Activated CD4-positive, alpha-beta T cell treated with anti-CD3 and anti-CD28 coated beads, Interleukin-2, amount 50 U/mL, for 16 hours (primary cell): ENCODE results near the gene CDH23.
A peak's percentile ranks its signal among the peaks of the same experiment; 100 is the strongest.

ENCODE experiments used
- DNase-seq: peaks from one replicate; pipeline ENCODE4 v3.0.0-alpha.2; 2020

The CDH23 gene

DNA sequence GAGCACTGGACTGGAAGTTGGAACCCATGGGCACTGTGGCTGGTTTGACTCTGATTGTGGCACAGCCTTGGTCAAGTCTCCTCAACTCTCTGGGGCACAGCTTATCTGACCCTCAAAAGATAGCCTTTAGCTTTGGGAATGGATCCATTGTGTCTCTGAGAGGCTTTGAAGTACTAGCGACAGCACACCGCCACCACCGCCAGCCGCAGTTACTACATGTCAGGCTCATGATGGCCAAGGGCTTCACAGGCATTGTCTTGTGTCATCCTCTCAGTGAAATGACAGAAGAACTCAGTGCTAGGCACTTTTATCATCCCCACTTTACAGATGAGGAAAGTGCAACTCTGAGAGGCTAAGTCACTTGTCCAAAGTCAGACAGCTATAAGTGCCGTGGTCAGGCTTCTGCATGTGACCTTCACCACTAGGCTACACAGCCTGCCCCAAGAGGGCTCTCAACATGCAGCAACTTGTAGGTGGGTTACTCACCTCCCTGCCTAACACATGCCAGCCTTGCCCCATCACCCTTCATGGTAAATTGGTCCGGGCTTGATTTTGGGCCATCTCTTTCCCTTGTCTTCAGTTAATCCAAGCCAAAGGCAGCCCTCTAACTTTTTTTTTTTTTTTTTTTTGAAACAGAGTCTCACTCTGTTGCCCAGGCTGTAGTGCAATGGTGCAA lies 278.7 kb downstream of the CDH23 start:
- no peak for DNase-seq

DNA sequence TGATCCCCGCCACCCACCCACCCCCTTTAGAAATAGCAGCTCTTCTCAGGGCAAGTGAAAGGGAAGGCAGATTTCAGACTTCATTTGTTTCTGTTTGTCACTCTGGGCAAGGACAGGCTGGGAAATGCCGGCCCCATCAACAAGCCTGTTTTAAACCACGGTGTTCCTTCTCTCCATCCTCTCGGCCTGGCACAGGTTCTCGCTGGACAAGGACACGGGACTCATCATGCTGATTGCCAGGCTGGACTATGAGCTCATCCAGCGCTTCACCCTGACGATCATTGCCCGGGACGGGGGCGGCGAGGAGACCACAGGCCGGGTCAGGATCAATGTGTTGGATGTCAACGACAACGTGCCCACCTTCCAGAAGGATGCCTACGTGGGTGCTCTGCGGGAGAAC lies 280.5 kb downstream of the CDH23 start:
- DNase-seq: no peak

- no peak for DNase-seq
Measured at GRCh38 chr10:71678057-71678805, 281.5 kb downstream of the CDH23 start.

GRCh38 chr10:71679425-71679824 lies 282.7 kb downstream of the CDH23 start:
- no peak for DNase-seq

GRCh38 chr10:71681977-71682376 lies 285.3 kb downstream of the CDH23 start:
- DNase-seq: no peak

GRCh38 chr10:71683301-71683700 lies 286.6 kb downstream of the CDH23 start:
- no peak for DNase-seq

DNA sequence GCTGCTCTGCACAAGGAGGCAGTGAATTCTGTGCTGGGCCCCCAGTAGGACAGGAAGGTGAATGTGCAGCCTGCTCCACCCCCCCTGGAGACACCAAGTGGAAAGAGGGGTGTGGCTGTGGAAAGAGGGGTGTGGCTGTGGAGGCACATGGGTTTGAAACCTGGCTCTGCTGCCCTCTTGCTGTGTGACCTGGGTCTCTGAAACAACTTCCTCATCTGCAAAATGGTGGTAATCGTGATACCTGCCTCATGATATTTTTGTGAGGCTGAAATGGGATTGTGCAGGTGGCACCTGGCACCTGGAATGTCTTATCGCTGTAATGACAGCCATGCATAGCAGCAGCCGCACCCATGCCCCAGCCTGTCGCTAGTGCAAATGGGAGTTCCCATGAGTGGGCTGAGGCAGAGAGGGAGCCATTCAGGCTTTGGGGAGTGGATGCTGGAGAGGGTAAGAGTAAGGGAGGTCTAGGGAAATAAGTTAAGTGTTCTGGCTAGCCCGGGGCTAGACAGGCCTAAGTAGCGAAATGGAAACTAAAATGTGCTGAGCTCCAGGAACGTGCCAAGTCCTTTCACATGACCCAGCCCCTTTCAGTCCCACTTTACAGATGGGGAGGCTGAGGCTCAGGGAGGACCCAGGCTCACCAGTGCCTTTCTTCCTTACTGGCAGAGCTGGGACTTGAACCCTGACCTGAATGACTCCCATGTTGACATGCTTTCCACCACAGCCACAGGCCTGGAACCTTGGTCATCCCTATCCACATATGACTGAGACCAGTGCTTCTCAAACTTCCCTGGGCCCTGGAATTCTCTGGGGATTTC lies 287.8 kb downstream of the CDH23 start:
- DNase-seq: no peak

DNA sequence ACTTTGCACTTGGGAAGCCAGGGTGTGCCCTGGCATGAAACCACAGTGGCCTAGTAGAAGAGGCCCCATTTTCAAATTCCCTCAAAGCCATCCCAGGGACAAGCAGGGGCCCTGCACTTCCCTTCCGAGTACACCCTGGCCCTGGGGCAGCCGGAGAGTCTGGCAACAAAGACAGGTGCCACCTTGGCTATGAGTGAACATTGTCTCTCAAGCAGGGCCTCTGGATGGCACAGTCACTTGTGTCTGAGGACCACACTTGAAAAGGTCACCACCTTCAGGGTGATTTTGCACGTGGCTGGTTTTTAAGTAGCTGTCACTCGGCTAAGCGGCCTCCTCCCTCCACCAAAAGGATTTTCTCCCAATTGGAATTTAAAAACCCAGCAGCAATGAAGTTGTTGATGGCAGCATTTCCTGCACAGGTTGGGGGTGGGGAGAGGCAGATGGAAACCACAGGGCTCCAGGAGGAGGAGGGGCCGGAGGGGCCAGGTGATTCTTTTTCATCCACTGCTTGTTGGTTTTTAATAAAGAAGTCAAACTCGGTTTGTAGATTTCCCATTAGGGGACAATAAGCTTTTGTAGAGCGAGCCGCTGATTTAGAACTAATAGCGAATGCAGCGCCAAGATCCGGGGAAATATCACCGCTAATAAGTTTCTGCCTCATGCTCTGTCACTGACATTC lies 289.0 kb downstream of the CDH23 start:
- DNase-seq: no peak

DNA sequence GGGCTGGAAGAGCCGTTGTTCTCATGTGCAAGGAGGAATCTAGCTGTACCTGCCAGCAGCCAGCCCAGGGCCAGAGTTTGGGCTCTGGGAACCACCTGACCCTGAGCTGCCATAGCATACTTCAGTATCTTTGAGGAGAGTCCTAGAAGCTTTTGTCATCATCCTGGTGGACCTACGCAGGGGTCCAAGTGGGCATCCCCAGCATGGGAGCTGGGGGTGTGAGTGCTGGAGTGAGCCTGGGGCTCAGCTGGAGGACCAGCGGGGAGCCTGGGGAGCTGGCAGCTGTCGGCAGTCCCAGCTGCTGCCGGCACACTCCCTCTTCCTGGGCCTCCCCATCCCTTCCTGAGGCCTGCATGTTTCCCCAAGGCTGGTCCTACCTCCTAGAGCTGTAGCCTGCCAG lies 290.4 kb downstream of the CDH23 start:
- no peak for DNase-seq

GRCh38 chr10:71687480-71687879 lies 290.8 kb downstream of the CDH23 start:
- DNase-seq: no peak

DNA sequence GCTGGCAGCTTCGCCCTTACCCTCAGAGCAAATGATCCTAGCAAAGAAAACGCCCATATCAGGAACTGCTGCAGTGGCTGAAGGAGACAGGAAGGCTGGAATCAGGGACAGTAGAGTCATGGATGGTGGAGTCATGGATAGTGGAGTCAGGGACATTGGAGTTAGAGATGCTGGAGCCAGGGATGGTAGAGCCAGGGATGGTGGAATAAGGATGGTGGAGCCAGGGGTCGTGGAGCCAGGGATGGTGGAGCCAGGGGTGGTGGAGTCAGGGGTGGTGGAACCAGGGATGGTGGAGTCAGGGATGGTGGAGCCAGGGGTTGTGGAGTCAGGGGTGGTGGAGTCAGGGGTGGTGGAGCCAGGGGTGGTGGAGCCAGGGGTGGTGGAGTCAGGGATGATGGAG lies 291.5 kb downstream of the CDH23 start:
- DNase-seq: no peak

GRCh38 chr10:71690094-71690720 lies 293.5 kb downstream of the CDH23 start:
- no peak for DNase-seq

DNA sequence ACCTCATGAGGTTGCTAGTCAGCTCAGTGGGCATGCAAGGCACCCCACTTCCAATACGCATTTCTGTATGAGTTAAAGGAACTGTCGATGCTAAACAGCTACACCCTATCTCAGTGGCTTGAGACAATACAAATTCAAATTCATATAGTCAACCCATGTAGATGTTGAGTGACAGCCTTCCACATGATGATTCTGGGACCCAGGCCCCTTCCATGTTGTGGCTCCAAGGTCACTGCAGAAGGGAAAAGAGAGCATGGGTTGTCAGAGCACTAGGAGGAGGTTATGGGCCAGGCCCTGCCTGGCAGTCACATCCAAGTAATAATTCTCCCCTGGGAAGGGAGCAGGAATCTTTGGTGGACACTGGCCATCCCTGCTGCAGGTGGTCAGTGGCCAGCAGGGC lies 294.7 kb downstream of the CDH23 start:
- no peak for DNase-seq

DNA sequence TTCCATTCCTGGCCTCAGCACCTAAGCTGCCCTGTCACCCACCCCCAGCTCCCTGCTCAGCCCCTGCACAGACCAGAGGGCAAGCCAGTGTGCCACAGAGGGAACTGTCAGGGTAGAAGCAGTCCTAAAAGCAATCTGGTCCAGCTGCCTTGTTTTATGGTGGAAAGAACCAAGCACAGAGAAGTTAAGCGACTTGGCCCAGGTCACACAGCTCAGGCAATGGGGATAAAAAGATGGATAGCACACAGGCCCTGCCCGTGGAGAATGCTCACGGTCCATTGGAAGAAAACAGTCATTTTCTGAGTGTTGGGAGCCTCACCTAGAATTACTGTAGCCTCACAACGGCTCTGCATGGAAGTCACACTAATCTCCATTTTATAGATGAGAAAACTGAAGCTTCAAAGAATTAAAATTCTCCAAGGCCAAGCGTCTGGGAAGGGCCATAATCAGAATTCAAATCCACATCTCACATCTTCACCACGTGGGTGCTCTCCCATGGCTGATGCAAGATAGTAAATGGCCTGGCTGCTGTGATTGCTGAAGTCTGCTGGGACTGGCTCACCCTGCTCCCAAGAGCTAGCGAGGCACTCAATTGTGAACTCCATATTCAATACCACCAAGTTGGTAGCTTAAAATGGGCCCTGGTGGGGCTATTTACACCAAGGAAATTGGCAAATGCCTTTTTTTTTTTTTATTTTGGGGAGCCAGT lies 296.0 kb downstream of the CDH23 start:
- no peak for DNase-seq

DNA sequence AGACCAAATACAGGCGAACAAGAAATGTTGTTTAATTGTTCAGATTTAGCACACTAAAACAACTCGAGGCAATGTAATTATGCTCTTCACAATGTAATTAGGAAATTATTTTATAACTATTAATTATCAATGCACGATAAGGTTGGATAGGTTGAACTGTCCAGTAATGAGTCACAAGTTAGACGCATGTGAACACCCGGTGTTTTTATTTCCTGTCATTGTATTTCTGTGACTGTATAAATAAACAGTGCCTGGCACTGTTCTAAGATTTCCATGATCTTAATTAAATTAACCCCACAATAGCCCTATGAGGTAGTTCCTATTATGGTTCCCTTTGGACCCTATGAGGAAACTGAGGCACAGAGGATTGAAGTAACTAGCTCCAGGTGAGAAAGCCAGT lies 296.7 kb downstream of the CDH23 start:
- DNase-seq: no peak

DNA sequence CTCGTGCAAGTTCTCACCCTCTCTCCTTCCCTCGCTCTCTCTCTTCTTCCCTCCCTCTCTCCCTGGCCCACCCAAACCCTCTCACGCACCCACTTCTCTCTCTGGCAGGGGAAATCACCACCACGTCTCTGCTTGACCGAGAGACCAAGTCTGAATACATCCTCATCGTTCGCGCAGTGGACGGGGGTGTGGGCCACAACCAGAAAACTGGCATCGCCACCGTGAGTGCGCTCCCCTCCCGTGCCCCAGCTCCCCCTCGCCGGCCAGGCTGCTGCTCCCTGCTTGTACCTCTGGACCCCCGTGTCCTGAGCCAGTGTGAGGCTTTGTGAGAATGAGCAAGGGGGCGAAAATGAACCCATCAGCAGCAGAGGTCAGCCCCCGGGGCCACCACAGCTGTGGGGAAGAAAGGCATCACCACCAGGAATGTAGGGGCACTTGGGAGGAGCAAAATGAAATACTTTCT lies 297.4 kb downstream of the CDH23 start:
- no peak for DNase-seq

DNA sequence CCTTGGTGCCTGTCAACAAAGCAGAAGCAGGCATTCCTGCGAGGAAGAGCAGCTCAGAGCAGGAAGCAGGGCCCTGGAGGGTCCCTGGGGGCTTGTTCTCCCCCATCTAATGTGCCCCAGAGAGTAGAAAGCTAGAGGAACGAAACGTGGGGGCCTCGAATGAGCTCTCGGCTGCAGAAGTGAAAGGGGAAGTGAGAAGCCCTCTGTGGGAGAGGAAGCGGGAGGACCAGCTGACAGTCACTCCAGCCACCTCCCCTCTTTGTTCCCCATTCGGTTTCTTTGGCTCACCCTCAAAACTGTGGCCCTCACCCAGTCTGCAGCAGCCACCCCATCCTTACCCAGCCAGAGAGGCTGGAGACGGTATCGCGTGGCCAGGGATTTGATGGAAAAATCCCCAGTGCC lies 297.8 kb downstream of the CDH23 start:
- no peak for DNase-seq

DNA sequence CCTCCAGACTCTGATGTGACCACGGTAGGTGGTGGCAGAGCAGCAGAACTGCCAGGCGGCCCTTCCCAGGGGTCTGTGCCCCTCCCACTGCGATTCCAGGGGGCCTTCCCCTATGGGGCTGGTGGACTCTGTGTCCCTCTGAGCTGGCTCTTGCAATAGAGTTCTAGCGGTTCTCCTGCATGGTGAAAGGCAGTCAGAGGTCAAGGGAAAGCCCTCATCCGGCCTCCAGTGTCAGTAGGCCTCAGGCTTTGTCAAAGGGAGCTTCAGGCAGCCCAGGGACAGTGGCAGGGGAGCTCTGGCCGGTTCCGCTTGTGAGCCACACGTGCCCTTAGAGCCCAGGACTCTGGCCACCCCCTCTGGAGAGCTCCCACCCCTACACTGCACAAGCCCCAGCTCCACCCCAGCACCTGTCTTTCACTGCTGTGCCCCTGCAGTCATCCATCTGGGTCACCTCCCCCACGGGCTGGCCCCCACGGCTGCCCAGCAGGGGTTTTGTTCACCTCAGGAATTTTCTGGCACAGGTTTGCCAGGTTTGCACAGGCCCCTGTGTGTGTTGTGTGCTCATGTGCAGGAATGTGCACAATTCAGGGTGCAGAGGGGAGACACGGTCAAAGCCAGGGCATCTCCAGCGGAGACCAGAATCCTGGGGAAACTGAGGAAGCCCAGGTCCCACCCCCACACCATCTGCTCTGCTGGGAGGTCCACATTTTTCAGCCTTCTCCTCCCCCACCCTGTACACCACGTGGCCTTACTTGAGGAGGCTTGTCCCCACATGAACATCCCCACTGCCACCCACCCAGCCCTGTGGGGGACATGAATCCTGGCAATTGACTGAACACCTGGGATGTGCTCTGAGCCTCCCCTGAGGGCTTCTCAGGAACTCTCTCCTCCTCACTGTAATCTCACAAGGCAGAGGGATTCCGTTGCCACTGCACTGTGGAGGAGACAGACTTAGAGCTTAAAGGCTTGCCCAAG lies 299.1 kb downstream of the CDH23 start:
- no peak for DNase-seq

- DNase-seq: peak; percentile 64
Measured at GRCh38 chr10:71696628-71697326, 300.1 kb downstream of the CDH23 start.
